Activated CD8-positive, alpha-beta memory T cell treated with anti-CD3 and anti-CD28 coated beads for 36 hours (primary cell): ENCODE data around the gene UBE2Q2. TPM values are rescaled to one million over a fixed set of nuclear protein-coding genes. Genes with fewer than 3 reads are reported as not detected.

Experiments used
- CTCF ChIA-PET: fragments of 350-600 bp; sonication (Branson Sonifier 250); formaldehyde crosslinking; loops from one replicate; lab custom pipeline; 2021; ENCODE audit warnings: antibody characterized with exemption; lab: Charles Lee
- POLR2A ChIA-PET: fragments of 350-600 bp; sonication (Branson Sonifier 250); formaldehyde crosslinking; loops from one replicate; lab custom pipeline; 2021; ENCODE audit warnings: antibody characterized with exemption; lab: Charles Lee
- total RNA-seq, 2 experiments: library from RNA; stranded (reverse); gene quantifications; one replicate each; pipeline ENCODE4 v1.2.3, GENCODE V29; 2021

Gene UBE2Q2
- total RNA-seq, 2 experiments from 2014 or later: 17.3 to 17.6 TPM

DNA sequence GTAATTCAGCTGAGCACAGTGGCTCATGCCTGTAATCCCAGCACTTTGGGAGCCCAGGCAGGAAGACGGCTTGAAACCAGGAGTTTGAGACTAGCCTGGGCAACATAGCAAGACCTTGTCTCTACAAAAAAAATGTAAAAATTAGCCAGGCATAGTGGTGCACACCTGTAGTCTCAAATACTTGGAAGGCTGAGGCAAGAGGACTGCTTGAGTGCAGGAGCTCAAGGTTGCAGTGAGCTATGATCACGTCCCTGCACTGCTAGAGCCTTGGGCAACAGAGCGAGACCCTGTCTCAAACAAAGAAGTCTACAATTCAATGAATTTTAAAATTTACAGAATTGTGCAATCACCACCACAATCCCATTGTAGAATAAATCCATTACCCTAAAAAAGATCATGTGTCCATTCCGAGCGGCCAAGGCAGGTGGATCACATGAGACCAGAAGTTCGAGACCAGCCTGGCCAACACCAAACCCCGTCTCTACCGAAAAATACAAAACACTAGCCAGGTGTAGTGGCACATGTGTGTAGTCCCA, 105.6 kb downstream of the UBE2Q2 start:
- CTCF ChIA-PET: no interaction called here

More for the DNA sequence above, 105.6 kb downstream of the UBE2Q2 start:
- POLR2A ChIA-PET: no interaction called here

Other genes with a start within 250 kb of the UBE2Q2 start
- 10 to 100 TPM; 30.4 to 31.8 TPM for gene SNUPN, start 217.7 kb upstream of the UBE2Q2 start, total RNA-seq
- gene IMP3, start 203.2 kb upstream of the UBE2Q2 start, total RNA-seq: 100 to 1,000 TPM; 127 to 132 TPM
- gene SNX33, start 195.5 kb upstream of the UBE2Q2 start, total RNA-seq: 1 to 10 TPM; 3.8 TPM
- gene CSPG4, start 130.6 kb upstream of the UBE2Q2 start, total RNA-seq: under 1 TPM; 0.02 TPM
- 10 to 100 TPM; 54.3 to 58.6 TPM for gene FBXO22, start 60.4 kb downstream of the UBE2Q2 start, total RNA-seq
- not detected for gene NRG4, start 169.0 kb downstream of the UBE2Q2 start, total RNA-seq
- gene TMEM266, start 216.5 kb downstream of the UBE2Q2 start, total RNA-seq: under 1 TPM; 0.30 to 0.40 TPM